ENCODE measurements around the gene ATP2B1.
A peak's percentile ranks its signal among the peaks of the same experiment; 100 is the strongest.

ATP2B1 gene

DNA sequence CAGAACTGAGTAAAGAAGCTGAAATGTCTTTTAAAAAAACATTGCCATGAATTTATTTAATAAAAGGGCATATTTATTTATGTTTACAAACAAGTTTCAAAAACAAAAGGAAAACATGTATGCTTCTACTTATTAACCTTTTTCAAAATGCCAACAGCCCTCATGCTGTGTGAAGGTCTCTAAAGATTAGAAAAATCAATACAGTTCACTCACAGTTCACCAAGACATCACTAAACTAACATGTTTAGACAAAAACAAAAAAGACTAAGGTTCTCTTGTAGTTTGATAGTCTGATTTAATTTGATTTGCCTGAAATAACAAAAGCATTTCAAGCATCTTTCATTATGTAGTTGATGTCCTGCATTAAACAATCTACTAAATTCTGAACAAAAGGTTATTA, 118.9 kb downstream of the ATP2B1 start:
- no peak for DNase-seq (ENCODE audit: low spot score)

DNA sequence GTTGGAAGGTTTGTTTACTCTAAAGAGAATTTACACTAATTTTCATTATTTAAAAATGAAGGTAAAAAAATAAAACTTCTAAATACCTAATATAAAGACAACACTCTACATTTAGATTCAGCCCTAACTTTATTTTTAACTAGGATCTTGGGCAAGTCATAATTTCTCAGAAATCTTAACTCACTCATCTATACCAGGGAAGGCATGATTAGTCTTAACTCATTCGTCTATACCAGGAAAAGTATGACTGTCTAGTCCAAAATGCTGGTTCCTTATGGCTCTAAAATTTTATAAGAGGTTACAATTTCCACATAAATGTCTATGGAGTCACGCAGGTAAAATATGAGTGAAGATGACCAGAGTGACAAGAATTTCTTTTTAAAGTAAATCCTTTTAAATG, 130.1 kb downstream of the ATP2B1 start:
- DNase-seq (ENCODE audit: low spot score), result no peak

DNA sequence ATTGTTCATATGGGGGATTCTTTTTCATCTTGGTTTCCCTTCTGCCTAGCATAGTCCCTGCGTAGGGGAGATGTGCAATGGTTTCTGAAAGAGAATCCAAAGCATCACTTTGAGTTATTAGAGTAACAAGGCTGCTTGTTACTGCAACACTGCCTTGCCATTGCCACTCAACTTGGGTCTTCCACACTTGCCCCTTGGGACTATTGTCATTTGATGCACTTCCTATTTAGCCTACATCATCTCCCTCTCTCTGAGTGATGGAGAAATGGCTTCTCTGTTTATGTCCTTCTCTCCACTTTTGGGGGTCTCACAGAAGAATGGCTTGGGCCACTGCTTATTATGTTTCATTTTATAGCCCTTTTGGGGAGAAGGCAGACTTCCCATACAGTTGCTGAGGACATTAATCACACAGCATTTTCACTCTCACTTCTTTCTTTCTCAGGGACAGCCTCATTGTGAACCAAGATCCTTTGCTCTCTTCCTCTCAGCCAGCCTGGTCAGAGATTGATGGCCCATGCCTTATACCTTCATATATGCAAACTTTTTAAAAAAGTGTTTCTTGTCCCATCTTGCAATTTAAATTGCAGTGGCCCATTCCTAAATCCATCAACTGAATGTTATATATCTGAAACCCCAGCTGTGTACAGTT, 131.9 kb downstream of the ATP2B1 start:
- no peak for DNase-seq (ENCODE audit: low spot score)

DNA sequence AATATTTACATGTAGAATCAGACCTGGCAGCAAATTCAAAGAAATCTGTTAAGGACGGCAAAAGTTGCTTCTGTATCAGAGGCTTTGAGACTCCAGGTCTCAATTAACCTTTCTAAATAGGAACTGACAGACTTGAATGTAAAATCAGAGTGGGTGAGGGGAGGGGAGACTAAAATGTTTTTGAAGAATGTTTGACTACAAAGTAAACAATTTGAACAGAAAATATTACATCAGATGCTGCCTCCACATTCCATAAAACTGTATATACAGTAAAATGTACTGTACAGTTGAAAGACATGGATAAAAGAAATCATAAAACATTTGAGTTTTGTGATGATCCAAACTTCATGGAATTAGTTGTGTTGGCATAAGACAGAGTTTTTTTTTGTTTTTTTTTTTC, 133.3 kb downstream of the ATP2B1 start:
- no peak for DNase-seq (ENCODE audit: low spot score)

DNA sequence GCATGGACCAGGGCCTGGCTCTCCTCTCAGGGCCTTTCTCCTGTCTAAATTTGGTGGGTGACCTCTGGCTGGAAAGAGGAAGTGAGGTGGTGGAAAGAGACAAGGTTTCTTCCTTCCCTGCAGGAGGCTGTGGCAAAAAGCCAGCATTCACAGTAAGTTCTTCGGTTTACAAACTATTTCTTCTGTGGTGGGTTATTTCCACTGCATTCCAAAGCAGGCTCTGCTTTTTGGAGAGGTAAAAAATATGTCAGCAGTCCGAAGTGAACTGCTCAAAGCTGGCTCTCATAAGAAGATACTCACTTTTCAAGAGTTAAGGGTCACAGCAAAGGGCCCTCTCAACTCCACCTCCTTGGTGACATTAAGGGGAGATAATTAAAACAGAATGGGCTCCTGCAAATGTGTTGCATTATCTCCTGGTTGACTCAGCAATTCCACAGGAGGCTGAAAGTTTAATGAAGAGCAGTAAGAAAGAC, 133.9 kb downstream of the ATP2B1 start:
- DNase-seq (ENCODE audit: low spot score), result no peak

DNA sequence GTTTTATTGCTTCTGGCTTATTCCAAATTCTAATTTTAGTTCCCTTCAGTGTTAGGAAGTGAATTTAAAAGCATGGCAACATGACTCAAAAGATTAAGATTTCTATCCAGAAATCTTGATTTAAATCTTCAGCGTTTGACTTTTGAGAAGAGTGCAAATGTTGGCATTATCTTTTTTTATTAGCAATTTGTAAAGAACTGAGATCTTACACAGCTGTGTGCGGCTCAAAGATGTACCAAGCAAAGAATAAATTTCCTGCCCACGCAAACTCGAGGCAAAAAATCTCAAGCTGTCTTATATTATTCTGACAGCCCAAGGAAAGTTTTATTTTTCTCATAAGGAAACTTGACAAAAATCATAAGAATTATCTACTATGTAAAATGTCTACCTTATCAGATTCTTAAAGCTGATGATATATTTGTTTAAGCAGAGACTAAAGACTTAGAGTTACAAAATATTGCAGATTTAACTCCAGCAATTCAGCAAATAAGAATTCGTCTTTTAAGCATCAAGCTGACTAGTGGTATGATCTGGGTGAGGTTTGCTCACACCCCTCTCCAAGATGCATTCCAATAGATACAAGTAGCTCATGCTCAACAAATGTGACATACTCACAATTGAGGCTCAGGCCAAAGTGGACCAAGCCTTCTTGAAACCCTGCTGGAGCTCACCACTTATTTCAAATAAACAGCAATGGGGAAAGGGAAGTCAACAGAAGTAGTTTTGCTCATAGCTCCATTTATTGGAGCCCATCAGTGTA, 135.4 kb downstream of the ATP2B1 start:
- no peak for DNase-seq (ENCODE audit: low spot score)

DNA sequence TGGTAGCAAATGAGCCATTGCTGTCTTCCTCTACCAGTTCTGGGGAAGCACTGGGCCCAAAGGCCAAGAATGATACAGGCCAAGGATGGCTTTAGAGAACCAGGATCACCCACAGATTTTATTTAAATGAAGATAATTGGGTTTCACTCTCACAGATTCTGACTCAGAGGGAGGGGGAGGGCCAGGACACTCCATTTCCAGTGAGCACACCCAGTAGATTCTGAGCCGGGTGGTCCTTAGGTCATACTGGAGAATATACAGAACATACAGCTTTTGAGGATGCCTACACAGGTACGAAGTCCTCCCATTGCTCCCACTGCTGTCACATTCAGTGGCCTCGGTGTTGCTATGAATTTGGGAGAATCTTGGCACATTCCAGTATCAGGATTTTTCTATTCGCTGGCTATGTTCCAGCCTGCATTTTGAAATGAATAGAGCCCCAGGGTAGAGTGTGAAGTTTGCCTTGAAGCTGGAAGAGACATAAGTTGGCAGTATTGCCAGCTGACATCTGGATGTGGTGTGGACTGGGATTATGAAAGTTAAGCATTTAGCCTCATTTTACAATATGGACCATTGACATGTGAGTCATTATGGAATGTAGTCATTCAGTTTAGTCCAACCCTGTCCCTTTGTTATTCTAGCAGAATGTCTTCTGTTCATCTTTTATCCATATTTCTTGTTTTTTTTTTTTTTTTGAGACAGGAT, 137.0 kb downstream of the ATP2B1 start:
- no peak for DNase-seq (ENCODE audit: low spot score)

DNA sequence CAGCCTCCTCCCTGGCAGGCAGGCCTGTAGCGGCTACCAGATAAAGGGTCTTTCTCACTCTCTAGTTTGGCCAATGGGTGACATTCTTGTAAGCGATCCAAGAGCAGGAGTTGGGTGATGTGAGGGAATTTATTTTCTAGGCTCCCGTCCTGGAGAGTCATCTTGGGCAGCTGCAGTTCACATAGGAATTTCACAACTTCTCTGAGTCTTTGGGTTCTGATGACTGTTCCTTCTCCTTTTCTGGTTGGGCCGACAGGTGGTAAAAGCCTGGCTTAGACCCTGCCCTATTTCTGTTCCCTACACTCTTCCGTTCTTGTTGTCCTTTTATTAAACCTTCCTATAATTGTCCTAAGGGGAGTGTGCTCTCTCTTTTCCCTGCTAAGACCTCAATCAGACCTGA, 140.2 kb downstream of the ATP2B1 start:
- no peak for DNase-seq (ENCODE audit: low spot score)

DNA sequence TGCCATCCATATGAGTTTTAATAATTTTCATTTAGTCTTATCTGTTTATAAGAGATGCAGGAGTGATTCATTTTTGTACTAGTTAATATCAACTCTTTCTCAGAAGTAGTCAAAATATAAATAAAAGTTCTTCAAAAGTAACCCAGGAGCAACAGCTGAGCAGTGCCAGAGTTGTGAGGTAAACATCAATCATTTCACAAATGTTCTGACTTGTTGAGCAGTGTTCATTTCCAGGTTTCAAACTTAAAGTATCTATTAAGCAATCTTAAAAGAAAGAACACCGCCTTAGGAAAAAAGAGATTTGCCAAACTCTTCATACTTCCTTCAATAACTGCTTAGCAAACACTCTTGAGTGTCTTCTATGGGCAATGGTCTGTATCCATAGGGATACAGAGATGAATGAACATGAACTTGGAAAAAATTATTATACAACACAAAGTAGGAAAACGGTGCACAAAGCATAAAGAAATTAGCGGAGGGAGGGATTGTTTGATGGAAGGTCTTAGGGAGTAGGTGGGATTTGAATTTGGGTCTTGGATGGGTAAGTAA, 140.9 kb downstream of the ATP2B1 start:
- no peak for DNase-seq (ENCODE audit: low spot score)

DNA sequence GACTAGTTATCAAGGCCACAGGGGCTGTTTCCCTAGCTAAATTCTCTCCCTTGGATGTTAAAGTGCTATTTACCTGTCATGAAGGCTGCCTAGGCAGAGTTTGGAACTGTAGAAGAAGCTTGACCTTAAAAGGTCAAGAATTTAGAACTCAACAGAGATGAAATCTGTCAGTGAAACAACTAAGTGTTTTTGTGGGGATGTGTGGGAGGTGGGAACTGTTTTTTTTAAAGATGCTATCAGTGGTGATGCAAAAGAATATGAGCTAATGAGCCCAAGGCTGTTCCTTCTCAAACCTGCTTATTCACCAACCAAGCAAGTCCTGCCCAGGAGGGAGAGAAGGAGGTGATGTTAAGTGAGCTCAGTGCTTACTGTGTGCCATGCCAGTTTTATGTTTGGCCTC, 142.0 kb downstream of the ATP2B1 start:
- no peak for DNase-seq (ENCODE audit: low spot score)

DNA sequence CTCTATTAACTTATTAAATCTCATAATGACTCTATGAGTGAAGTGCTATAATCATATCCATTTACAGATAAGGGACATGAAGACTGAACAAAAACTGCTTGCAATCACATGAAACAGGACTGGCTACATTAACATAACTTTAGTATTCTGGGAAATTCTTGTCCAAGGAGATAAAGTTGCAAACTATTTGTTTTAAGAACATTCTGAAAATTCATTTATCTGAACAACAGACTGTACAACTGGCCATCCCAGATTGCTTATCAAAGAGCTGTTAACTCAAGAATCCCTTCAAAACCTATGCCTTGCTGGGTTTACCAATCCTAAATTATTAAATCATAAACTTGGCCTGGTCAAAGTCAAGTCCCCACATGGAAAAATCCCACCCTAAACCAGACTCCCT, 143.6 kb downstream of the ATP2B1 start:
- no peak for DNase-seq (ENCODE audit: low spot score)

DNA sequence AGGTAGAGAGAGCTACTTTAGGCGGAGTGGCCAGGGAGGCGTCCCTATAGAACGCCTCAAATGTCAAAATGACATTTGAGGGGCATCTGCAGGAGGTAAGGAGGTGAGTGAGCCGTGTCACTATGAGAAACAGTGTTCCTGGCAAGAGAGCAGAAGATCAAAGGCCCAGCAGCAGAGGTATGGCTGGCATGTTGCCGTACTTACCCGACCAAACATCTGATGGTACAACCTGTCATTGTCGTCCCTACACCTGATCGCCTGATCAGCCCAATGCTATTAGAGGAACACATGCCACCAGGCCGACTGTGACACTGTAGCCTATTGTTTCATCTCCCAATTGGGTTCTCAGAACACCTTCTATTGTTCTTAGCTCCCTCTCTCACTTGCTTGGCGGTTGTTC, 148.9 kb downstream of the ATP2B1 start:
- no peak for DNase-seq (ENCODE audit: low spot score)

DNA sequence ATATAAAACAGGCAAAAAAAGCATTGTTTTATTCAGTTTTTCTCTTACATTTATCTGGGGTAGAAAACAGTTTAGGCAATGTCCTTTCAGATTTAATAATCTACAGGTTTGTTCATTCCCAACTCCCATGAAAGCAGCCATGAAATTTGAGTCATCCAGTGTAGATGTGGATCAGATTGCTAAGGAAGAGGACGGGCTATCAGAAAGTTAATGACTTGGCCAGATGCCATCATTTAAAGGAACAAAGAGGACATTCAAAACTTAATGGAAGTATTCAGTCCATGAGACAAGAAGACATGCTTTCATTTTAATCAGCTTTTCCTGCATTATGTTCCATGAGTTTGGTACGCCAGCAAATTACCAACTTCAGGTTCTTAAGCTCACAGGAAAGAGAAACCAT, 151.7 kb downstream of the ATP2B1 start:
- DNase-seq (ENCODE audit: low spot score), result no peak

DNA sequence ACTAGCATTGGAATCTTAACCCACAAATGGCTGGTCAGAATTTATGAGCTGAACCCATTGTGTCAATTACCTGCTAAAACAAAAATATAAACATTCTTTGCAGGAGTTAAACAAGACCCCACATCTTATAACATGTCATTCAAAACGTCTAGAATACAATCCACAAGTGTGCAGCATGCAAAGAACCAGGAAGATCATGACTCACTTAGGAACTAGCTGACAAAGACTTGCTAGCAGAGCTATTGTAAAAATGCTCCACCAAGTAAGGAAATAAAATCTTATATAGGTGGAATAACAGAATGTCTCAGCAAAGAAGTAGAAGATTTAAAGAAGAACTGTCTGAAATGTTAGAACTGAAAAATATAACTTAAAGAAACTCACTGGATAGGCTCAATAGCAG, 156.3 kb downstream of the ATP2B1 start:
- DNase-seq (ENCODE audit: low spot score), result no peak

DNA sequence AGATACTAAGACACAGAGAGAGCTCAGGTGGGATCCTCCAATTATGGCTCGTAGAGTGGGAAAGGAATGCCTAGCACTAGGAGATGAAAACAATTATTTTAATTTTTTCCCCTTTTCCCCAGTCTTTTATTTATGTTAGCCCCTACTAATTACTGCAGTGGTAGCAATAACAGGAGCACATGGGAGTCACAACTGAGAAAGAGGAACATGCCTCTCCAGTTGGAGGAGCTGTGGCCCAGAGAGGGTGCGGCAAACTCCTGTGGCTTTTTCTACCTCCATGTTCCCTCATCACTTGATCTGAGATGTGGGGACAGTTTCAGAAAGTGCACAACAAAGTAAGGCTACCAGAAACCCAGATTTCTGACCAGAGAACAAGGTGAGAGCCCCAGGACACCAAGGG, 156.9 kb downstream of the ATP2B1 start:
- no peak for DNase-seq (ENCODE audit: low spot score)

DNA sequence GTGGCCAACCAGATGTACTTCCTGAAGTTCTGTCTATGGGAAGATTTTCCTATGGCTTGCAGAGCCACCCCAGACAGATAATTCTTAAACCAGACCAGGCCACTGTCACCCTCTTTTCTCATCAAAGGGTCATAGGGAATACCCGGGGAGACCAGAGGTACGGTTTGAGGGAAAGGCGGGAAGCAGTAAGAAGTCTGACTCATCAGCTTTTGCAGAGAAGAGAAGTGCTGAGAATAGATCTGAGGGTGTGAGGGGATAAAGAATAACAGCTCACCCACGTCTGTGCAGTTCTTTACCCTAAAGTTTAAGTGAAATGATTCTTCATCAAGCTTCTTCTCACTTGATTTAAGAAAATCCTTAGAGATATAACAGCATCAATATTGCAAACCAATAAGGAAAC, 161.5 kb downstream of the ATP2B1 start:
- no peak for DNase-seq (ENCODE audit: low spot score)

DNA sequence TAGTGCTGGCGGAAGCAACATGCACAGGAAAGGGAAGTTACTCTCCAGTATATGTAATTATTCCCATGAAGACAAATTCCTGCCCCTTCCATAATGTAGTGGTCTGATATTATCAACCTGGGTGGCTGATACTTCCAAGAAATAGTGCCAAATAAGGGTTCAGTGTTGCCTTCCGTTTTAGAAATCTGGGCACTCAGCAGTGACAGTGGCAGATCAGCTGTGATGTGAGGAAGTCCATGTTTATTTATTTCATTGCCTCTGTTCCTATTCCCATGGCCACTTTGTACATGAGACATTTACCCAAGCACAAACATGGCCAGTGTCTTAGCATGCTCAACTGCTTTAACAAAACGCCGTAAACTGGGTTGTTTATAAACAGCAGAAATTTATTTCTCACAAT, 162.5 kb downstream of the ATP2B1 start:
- DNase-seq (ENCODE audit: low spot score), result no peak

DNA sequence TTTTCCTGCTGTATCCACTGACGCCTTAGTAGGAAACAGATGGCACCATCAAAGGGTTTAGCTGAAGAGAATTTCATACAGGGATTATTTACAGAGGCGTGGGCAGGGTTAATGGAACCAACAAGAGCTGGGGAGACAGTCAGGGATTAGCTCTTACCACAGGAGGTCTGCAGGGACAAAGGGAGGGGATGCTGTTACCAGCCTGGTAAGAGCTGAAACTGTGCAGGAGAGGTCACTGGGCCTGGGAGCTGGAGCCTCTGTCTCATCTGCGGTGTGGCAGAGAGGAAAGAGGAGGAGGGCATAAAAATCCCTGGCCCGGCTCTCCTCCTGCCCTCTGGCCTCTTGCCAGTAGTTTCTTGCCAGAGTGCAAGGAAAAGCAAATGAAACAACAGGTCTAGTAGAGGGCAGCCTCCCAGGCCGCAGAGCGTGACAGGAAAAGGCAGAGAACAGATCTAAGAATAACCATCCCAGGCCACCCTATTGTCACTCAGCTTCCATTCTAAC, 163.9 kb downstream of the ATP2B1 start:
- DNase-seq (ENCODE audit: low spot score), result no peak

DNA sequence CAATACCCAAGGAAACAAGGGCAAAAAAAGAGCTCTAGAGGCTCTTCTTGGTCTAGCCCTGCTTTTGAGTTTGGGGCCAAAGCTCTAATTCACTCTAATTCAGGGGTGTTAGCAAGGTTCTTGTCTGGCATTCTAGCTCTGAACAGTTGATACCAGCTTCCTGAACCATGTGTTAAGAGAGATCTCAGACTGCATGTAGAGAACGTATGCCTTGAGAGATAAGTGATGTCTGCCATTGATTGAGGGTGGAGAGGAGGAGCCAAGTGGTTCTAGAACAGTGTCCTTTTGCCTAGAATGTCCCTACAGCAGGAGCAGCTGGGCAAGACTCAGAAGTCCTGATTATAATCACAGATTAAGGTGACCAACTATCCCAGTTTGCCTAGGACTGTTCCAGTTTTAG, 164.6 kb downstream of the ATP2B1 start:
- no peak for DNase-seq (ENCODE audit: low spot score)

DNA sequence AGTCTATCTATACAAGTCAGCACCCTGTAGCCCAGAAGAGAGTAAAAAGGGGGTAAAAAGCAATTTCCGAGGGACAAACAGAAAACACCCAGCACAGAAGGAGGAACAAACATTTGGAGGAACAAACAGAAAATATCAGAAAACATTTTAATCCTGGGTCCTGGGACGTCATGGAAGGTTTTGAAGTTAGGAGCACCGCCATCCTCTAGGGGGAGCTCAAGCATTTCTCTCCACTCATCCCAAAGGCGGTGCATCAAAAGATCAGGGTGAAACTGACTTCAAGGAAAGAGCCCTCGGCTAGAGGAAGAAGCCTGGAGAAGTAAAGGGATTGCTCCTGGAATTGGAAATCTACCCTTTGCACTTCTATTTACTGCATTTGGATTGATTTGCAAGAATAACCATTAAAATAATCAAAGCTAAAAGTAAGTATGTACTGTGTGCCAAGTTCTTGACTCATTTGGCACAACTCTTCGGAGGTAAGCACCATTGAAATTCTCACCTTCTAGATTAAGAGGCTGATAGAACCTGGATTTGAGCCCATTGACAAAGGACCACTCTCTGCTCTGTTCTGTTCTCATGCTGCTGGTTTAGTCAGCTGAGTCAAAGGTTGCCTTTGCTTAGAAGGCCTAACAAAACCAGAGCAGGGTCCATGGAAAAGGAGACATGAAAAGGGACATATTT, 165.6 kb downstream of the ATP2B1 start:
- peak; percentile 25 for DNase-seq (ENCODE audit: low spot score)

DNA sequence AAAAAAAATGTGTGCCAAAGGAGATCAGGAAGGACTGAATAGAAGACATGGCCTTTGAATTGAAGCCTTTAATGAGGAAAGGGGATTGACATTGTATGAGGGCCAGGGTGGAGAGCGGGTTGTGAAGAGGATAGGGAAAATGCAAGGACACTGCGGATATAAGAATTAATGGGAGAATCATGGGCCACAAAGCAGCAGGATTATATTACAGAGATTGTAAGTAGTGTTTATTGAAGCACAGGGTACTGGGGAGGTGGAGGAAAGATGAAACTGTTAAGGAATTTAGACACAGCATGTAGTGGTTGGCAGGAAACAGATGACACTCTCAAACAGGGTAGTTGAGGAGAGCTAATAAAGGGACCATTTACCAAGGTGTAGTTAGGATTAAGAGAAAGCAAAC, 166.4 kb downstream of the ATP2B1 start:
- no peak for DNase-seq (ENCODE audit: low spot score)

DNA sequence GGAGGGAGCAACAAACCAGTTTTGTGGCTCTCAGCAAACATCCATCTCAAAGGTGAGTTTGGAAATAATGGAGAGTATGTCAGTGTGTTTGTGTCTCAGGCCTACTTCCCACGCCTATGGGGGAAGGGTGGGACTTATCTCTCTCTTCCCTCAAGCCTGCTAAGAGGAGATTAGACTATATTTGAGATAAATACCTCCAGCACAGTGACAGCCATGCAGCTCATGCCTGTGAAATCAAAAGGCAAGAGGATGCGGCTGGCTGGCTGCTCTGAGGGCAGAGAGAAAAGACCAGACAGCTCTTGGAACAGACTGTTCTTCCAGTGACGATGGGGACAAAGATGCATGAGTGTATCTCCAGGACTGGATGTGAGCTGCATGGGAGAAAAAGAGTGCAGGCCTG, 168.1 kb downstream of the ATP2B1 start:
- DNase-seq (ENCODE audit: low spot score), result no peak

Measured in HuH-7.5 (cell line).